ENCODE results near the gene AGAP4. TPM values are rescaled to one million over a fixed set of nuclear protein-coding genes. Genes with fewer than 3 reads are reported as not detected.
"Not testable (repeated sequence)": the region's sequence is repeated elsewhere in the genome, so short reads cannot be mapped to it uniquely, and the experiment has no call there.

The AGAP4 gene
- total RNA-seq, 1 experiment from 2014 or later: 20.4 TPM

DNA sequence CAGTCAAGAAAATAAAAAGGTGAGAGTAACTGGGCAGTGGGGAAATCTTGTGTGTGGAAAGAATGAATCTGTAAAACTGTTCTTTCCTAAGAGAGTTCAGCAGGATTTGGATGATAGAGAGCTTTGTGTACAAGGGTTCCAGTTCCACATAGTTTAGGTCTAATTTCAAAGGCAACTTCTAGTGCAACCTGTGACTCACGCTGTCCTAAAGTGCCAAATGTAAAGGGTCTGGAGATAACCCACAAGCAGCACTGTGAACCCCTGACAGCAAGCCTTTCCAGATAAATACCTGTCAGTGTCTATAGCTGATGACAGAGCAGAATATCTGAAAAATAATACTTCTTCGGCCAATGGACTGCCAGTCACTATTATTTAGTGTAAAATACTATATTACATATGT, 16.3 kb upstream of the AGAP4 start:
- not testable (repeated sequence) for H3K79me2 ChIP-seq (ENCODE audit: insufficient read depth, low read length); H2AK5ac ChIP-seq (ENCODE audit: insufficient read length, low read length); H2AFZ ChIP-seq (ENCODE audit: low read length); H3K56ac ChIP-seq (ENCODE audit: insufficient read length, low read depth, low read length); H3K27me3 ChIP-seq (ENCODE audit: insufficient read depth, low read length); H4K5ac ChIP-seq (ENCODE audit: insufficient read length, low read depth, low read length); DNase-seq; H3K27ac Mint-ChIP-seq; H3K27me3 Mint-ChIP-seq (ENCODE audit: low read depth); H3K27ac ChIP-seq (ENCODE audit: insufficient read length, low read depth, low read length); H3K4me1 ChIP-seq (ENCODE audit: insufficient read depth, low read length); H3K4me1 Mint-ChIP-seq; H3K23ac ChIP-seq (ENCODE audit: insufficient read length, low read depth, low read length); H3K9me3 Mint-ChIP-seq; H3K79me1 ChIP-seq (ENCODE audit: insufficient read depth, low read depth, low read length, poor library complexity, severe bottlenecking); H2BK5ac ChIP-seq (ENCODE audit: insufficient read length, low read length); H3T11ph ChIP-seq (ENCODE audit: low read length); H2BK120ac ChIP-seq (ENCODE audit: low read depth, low read length, poor library complexity, severe bottlenecking); H3K18ac ChIP-seq (ENCODE audit: insufficient read length, low read depth, low read length); H3K4ac ChIP-seq (ENCODE audit: low read depth, low read length); H2BK15ac ChIP-seq (ENCODE audit: low read depth, low read length); H2BK20ac ChIP-seq (ENCODE audit: low read depth, low read length, poor library complexity, severe bottlenecking); H3K4me3 Mint-ChIP-seq; H3K9ac ChIP-seq (ENCODE audit: extremely low read depth, insufficient read length, low read length); H4K91ac ChIP-seq (ENCODE audit: insufficient read length, low read depth, low read length); H3K4me2 ChIP-seq (ENCODE audit: insufficient read depth, insufficient read length, low read length); H3K23me2 ChIP-seq (ENCODE audit: insufficient read length, low read depth, low read length, poor library complexity, severe bottlenecking); H4K8ac ChIP-seq (replicated peaks; ENCODE audit: insufficient read length, low read depth, low read length); H2BK12ac ChIP-seq (ENCODE audit: insufficient read length, low read depth, low read length); H3K9me3 ChIP-seq (ENCODE audit: control insufficient read depth, low read depth, low read length); H3K14ac ChIP-seq (ENCODE audit: insufficient read depth, low read length); H4K20me1 ChIP-seq (ENCODE audit: control insufficient read depth, insufficient read depth, insufficient read length)
- H3K36me3 Mint-ChIP-seq (ENCODE audit: insufficient read depth in 1 of 3, low read depth in 3 of 3): peaks cover 4 to 14% (median 4%) of the 10 kb centered on the region in 3 experiments; a peak in 5 of 7 replicates
- WGBS (ENCODE audit: extremely low coverage, insufficient read length, low lambda C conversion rate): no CpG with 5 or more reads among the region's 2 CpGs

DNA sequence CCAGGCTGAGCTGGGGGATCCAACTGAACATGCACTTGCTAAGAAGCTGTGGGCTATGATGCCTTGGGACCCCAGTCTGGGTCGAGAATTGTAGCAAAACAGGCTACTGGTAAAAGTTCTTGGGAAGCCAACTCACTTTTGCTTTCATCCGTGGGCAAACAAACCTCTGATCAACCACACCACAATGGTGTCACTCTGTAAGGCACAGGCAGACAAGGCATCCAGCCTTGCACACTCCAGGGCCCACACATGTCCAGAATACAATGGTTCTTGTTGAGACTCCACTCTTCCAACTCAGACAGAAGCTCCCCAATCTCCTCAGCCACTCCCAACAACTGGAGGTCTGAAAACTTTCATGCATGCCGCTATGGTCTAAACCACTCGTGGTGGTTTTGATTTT, 10.6 kb upstream of the AGAP4 start:
- not testable (repeated sequence) for DNase-seq; H3K27me3 Mint-ChIP-seq (ENCODE audit: low read depth); H3K4me1 Mint-ChIP-seq; H3K79me1 ChIP-seq (ENCODE audit: insufficient read depth, low read depth, low read length, poor library complexity, severe bottlenecking); H4K20me1 ChIP-seq (ENCODE audit: control insufficient read depth, insufficient read depth, insufficient read length); H3K4me2 ChIP-seq (ENCODE audit: insufficient read depth, insufficient read length, low read length); H3K23me2 ChIP-seq (ENCODE audit: insufficient read length, low read depth, low read length, poor library complexity, severe bottlenecking); H3K27ac ChIP-seq (ENCODE audit: insufficient read length, low read depth, low read length); H3K27me3 ChIP-seq (ENCODE audit: insufficient read depth, low read length); H3K14ac ChIP-seq (ENCODE audit: insufficient read depth, low read length); H3T11ph ChIP-seq (ENCODE audit: low read length); H2AFZ ChIP-seq (ENCODE audit: low read length); H2BK20ac ChIP-seq (ENCODE audit: low read depth, low read length, poor library complexity, severe bottlenecking); H2BK120ac ChIP-seq (ENCODE audit: low read depth, low read length, poor library complexity, severe bottlenecking); H4K91ac ChIP-seq (ENCODE audit: insufficient read length, low read depth, low read length); H3K23ac ChIP-seq (ENCODE audit: insufficient read length, low read depth, low read length); H4K8ac ChIP-seq (replicated peaks; ENCODE audit: insufficient read length, low read depth, low read length); H3K27ac Mint-ChIP-seq; H2AK5ac ChIP-seq (ENCODE audit: insufficient read length, low read length); H3K4me3 Mint-ChIP-seq; H3K4ac ChIP-seq (ENCODE audit: low read depth, low read length); H2BK15ac ChIP-seq (ENCODE audit: low read depth, low read length); H4K5ac ChIP-seq (ENCODE audit: insufficient read length, low read depth, low read length); H2BK12ac ChIP-seq (ENCODE audit: insufficient read length, low read depth, low read length); H3K9me3 ChIP-seq (ENCODE audit: control insufficient read depth, low read depth, low read length); H3K9ac ChIP-seq (ENCODE audit: extremely low read depth, insufficient read length, low read length); H3K4me1 ChIP-seq (ENCODE audit: insufficient read depth, low read length); H3K79me2 ChIP-seq (ENCODE audit: insufficient read depth, low read length); H3K18ac ChIP-seq (ENCODE audit: insufficient read length, low read depth, low read length); H2BK5ac ChIP-seq (ENCODE audit: insufficient read length, low read length); H3K9me3 Mint-ChIP-seq; H3K56ac ChIP-seq (ENCODE audit: insufficient read length, low read depth, low read length)
- WGBS (ENCODE audit: extremely low coverage, insufficient read length, low lambda C conversion rate): no CpG with 5 or more reads among the region's 4 CpGs
- H3K36me3 Mint-ChIP-seq (ENCODE audit: insufficient read depth in 1 of 3, low read depth in 3 of 3): peaks cover 2 to 12% (median 3%) of the 10 kb centered on the region in 3 experiments; a peak in 3 of 7 replicates

Data from H9 (cell line).